Keratinocyte (primary cell): ENCODE results near the gene ZNF564. TPM values are rescaled to one million over a fixed set of nuclear protein-coding genes. Genes with fewer than 3 reads are reported as not detected.

ENCODE experiments used
- DNase-seq: peaks from one replicate; pipeline ENCODE4 v3.0.0-alpha.2; 2011; ENCODE audit warnings: low read depth, missing footprints, low spot score
- FAIRE-seq: peaks from 2 replicates; lab custom pipeline; 2011; peaks lifted over from hg19 to GRCh38; lab: Jason Lieb, UNC
- H2AFZ ChIP-seq: 2 replicates; pipeline ENCODE4 v1.6.0; 2012; ENCODE audit warnings: low read length, control low read depth, inconsistent platforms; ENCODE audit not compliant: control insufficient read depth
- H3K27ac ChIP-seq: 2 replicates; pipeline ENCODE4 v1.5.1; 2011; ENCODE audit warnings: low read length; ENCODE audit not compliant: control insufficient read depth, insufficient read depth
- H3K27me3 ChIP-seq: 3 replicates; pipeline ENCODE4 v1.6.0; 2011; ENCODE audit warnings: low read length; ENCODE audit not compliant: control insufficient read depth, insufficient read depth; ENCODE audit errors: extremely low read depth
- H3K36me3 ChIP-seq, 2 experiments: 2 replicates in 1 of 2; 3 replicates in 1 of 2; pipeline ENCODE4 v1.5.1; 2011; ENCODE audit warnings: low read length in 2 of 2, mild to moderate bottlenecking in 1 of 2; ENCODE audit not compliant: control insufficient read depth in 2 of 2, insufficient read depth in 2 of 2; ENCODE audit errors: extremely low read depth in 1 of 2
- H3K4me1 ChIP-seq: 3 replicates; pipeline ENCODE4 v1.5.1; 2011; ENCODE audit warnings: low read length; ENCODE audit not compliant: control insufficient read depth, insufficient read depth; ENCODE audit errors: extremely low read depth
- H3K4me2 ChIP-seq: 3 replicates; pipeline ENCODE4 v1.6.0; 2011; ENCODE audit warnings: low read depth, low read length; ENCODE audit not compliant: control insufficient read depth, insufficient read depth; ENCODE audit errors: extremely low read depth
- H3K4me3 ChIP-seq, 3 experiments: fragments of 200-600 bp in 1 of 3; sonication (generic) in 1 of 3; 2 replicates in 2 of 3; 3 replicates in 1 of 3; pipeline ENCODE4 v1.5.1; 2011 to 2016; ENCODE audit warnings: low read length in 3 of 3, mild to moderate bottlenecking in 3 of 3, control low read depth in 2 of 3, inconsistent platforms in 1 of 3, low read depth in 1 of 3, mixed read lengths in 1 of 3, mixed run types in 1 of 3, moderate library complexity in 1 of 3; ENCODE audit not compliant: control insufficient read depth in 2 of 3, insufficient read depth in 2 of 3; ENCODE audit errors: extremely low read depth in 1 of 3
- H3K79me2 ChIP-seq: 2 replicates; pipeline ENCODE4 v1.6.0; 2012; ENCODE audit warnings: low read length; ENCODE audit not compliant: control insufficient read depth, insufficient read depth
- H3K9ac ChIP-seq: 3 replicates; pipeline ENCODE4 v1.6.0; 2011; ENCODE audit warnings: low read length; ENCODE audit not compliant: control insufficient read depth, insufficient read depth; ENCODE audit errors: extremely low read depth
- H3K9me1 ChIP-seq: 3 replicates; pipeline ENCODE4 v1.6.0; 2011; ENCODE audit warnings: low read length; ENCODE audit not compliant: control insufficient read depth, insufficient read depth; ENCODE audit errors: extremely low read depth
- H3K9me3 ChIP-seq: 2 replicates; pipeline ENCODE4 v1.5.1; 2012; ENCODE audit warnings: low read depth, low read length; ENCODE audit not compliant: control insufficient read depth
- H4K20me1 ChIP-seq: 3 replicates; pipeline ENCODE4 v1.6.0; 2011; ENCODE audit warnings: low read length; ENCODE audit not compliant: control insufficient read depth, insufficient read depth; ENCODE audit errors: extremely low read depth
- EZH2 ChIP-seq: IDR thresholded peaks from one replicate; pipeline ENCODE4 v1.6.1; 2012; ENCODE audit warnings: inconsistent platforms, mild to moderate bottlenecking, low read length, moderate library complexity
- dilution Hi-C: fragments of 300-500 bp; cut with MboI; formaldehyde crosslinking; loops from one replicate; pipeline ENCODE4 v1.7.0; 2020; ENCODE audit warnings: low sequenced_read_pairs; ENCODE audit not compliant: extremely low pct_ligation_motif_present
- polyA plus RNA-seq, 5 experiments: library from polyadenylated mRNA; depleted of rRNA in 3 of 5; stranded (reverse) in 3 of 5; stranded (forward) in 1 of 5; unstranded in 1 of 5; fragments of >200 nt; gene quantifications; 1 replicate in 1 of 5; 2 replicates in 3 of 5; 3 replicates in 1 of 5; pipeline versions ENCODE4 v1.2.1 to v1.2.3, GENCODE V29; 2011 to 2012; ENCODE audit warnings: missing spikeins in 2 of 5, low read depth in 1 of 5, low replicate concordance in 1 of 5
- TF ChIP-seq, protein P1 (sequence below), 3 experiments: IDR thresholded peaks in 1 of 3; conservative IDR thresholded peaks in 1 of 3; optimal IDR thresholded peaks in 1 of 3; 2 replicates in 2 of 3; 3 replicates in 1 of 3; pipeline versions ENCODE3 to v1.5.1; 2011; ENCODE audit warnings: low read length in 3 of 3, mild to moderate bottlenecking in 3 of 3, moderate library complexity in 2 of 3, control low read depth in 1 of 3, inconsistent platforms in 1 of 3; ENCODE audit not compliant: insufficient read depth in 2 of 3; ENCODE audit errors: extremely low read depth in 1 of 3

ZNF564 gene
- polyA plus RNA-seq, 1 donor (not counting 4 experiments of a cell fraction or from before 2014, with no cell fraction given): 3.5 TPM

DNA sequence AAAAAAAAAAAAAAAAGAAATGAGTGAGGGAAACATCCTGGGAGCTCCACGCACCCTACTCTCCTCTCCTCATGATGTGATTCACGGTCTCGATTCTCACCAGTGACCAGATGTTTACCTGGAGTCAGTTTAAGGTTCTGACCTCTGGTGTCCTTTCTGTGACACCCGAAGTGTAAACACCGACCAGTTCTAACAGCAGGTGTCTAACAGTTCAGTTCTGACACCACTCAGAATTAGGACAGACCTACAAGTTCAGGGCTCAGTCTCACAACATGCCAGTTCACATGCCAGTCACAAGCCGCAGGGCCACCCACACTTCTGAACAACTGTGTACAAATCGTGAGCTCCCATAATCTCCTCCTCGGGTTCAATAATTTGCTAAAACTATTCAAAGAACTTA lies 6.0 kb downstream of the ZNF564 start:
- dilution Hi-C loops: no loop called here
- Histone ChIP-seq H3K9ac (no peak overlapping the region), H3K4me2 (no peak overlapping the region), H3K27me3 (no peaks in the 10 kb centered on the region), H3K9me3 (peaks cover under 1% of the 10 kb centered on the region), H3K4me3 (no peak overlapping the region), H2AFZ (no peak overlapping the region), H3K36me3 (peaks cover under 1 to 7% of the 10 kb centered on the region in 2 experiments), H3K4me1 (no peaks in the 10 kb centered on the region), H4K20me1 (no peaks in the 10 kb centered on the region), H3K79me2 (peaks cover 50% of the 10 kb centered on the region), H3K27ac (no peak overlapping the region), H3K9me1 (no peaks in the 10 kb centered on the region)
- no peak for FAIRE-seq
- TF ChIP-seq EZH2: no peak
- TF ChIP-seq, protein P1, sequence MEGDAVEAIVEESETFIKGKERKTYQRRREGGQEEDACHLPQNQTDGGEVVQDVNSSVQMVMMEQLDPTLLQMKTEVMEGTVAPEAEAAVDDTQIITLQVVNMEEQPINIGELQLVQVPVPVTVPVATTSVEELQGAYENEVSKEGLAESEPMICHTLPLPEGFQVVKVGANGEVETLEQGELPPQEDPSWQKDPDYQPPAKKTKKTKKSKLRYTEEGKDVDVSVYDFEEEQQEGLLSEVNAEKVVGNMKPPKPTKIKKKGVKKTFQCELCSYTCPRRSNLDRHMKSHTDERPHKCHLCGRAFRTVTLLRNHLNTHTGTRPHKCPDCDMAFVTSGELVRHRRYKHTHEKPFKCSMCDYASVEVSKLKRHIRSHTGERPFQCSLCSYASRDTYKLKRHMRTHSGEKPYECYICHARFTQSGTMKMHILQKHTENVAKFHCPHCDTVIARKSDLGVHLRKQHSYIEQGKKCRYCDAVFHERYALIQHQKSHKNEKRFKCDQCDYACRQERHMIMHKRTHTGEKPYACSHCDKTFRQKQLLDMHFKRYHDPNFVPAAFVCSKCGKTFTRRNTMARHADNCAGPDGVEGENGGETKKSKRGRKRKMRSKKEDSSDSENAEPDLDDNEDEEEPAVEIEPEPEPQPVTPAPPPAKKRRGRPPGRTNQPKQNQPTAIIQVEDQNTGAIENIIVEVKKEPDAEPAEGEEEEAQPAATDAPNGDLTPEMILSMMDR (optimal IDR thresholded peaks at IDR 0.05 in 1 of 3, IDR thresholded peaks at IDR 0.05 in 1 of 3, conservative IDR thresholded peaks at IDR 0.05 in 1 of 3; ENCODE audit: extremely low read depth in 1 of 3, insufficient read depth in 2 of 3, low read length in 3 of 3): no peak
- DNase-seq: no peak

DNA sequence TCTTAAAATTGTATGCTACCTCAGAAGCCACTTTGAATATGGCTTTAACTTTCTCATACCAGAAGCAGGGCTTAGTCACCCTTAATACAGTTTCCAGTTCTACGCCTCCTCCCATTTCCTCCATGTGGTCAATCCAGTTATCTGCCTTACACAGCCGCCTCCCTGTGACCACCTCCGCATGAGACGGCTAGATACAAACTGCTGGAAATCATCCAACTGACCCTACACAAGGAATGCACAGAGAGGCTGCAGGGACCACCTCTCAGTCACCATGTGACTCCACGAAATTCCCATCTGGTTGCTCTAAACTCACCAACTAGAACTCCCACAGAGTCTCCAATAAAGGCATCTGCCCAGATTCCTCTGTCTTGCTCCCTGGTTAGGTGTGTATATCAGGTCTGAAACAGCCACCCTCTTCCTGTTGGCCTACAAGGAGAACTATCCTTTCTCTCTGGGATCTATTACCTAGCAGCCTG lies 6.8 kb downstream of the ZNF564 start:
- Histone ChIP-seq H3K4me3 (no peak overlapping the region), H2AFZ (no peak overlapping the region), H4K20me1 (no peaks in the 10 kb centered on the region), H3K9me1 (no peaks in the 10 kb centered on the region), H3K9ac (no peak overlapping the region), H3K36me3 (peaks cover 3 to 7% of the 10 kb centered on the region in 2 experiments), H3K9me3 (peaks cover 3% of the 10 kb centered on the region), H3K79me2 (peaks cover 44% of the 10 kb centered on the region), H3K27ac (no peak overlapping the region), H3K4me1 (no peaks in the 10 kb centered on the region), H3K27me3 (no peaks in the 10 kb centered on the region), H3K4me2 (no peak overlapping the region)
- DNase-seq: no peak
- TF ChIP-seq EZH2: no peak
- TF ChIP-seq, protein P1 (optimal IDR thresholded peaks at IDR 0.05 in 1 of 3, IDR thresholded peaks at IDR 0.05 in 1 of 3, conservative IDR thresholded peaks at IDR 0.05 in 1 of 3; ENCODE audit: extremely low read depth in 1 of 3, insufficient read depth in 2 of 3, low read length in 3 of 3): no peak
- no peak for FAIRE-seq
- dilution Hi-C loops: no loop called here
